K562 (cell line): Measurements from ENCODE around the gene ARHGAP9. TPM values are rescaled to one million over a fixed set of nuclear protein-coding genes. Genes with fewer than 3 reads are reported as not detected.
A peak's percentile ranks its signal among the peaks of the same experiment; 100 is the strongest.

ENCODE experiments used
- ATAC-seq: fragments of 200-7000 bp; cut with Tn5 transposase; 3 replicates; pipeline ENCODE4 v1.9.1; 2020; ENCODE audit warnings: moderate library complexity
- BruUV-seq: library from RNA; stranded (reverse); fragments of 400-500 nt; replicated peaks from 2 replicates; lab custom pipeline; 2021; lab: Mats Ljungman, UMichigan
- CTCF ChIA-PET: fragments of 300-600 bp; formaldehyde crosslinking; extraction: SDS; loops from one replicate; lab custom pipeline; 2021; ENCODE audit warnings: low intra/inter-chr PET ratio; lab: Yijun Ruan, JAX
- POLR2A ChIA-PET: fragments of 300-600, 350-650 bp; sonication (Branson Sonifier 250); formaldehyde crosslinking; extraction: SDS; loops from one replicate; lab custom pipeline; 2021; ENCODE audit warnings: antibody characterized with exemption, inconsistent platforms; lab: Yijun Ruan, JAX
- DNase-seq, 4 experiments: peaks; one replicate each; pipeline versions ENCODE4 v3.0.0 to v3.0.0-alpha.2; 2011 to 2018; ENCODE audit warnings: low spot score in 3 of 4, mixed read lengths in 3 of 4; ENCODE audit errors: extremely low read depth in 1 of 4
- FAIRE-seq: peaks from 2 replicates; lab custom pipeline; 2011; peaks lifted over from hg19 to GRCh38; lab: Jason Lieb, UNC
- H2AFZ ChIP-seq: 2 replicates; pipeline ENCODE4 v1.6.0; 2011; ENCODE audit warnings: low read depth, low read length, control low read depth, inconsistent platforms
- H3K27ac ChIP-seq: fragments of 200-600 bp; 3 replicates; pipeline ENCODE4 v1.8.0; 2011; ENCODE audit warnings: low read depth, mild to moderate bottlenecking, control low read depth, inconsistent platforms, low read length, moderate library complexity, mixed read lengths; ENCODE audit errors: extremely low read depth
- H3K27me3 ChIP-seq, 2 experiments: fragments of 300-600 bp in 1 of 2; 2 replicates in 1 of 2; 3 replicates in 1 of 2; pipeline versions ENCODE4 v1.6.0 to v1.8.0; 2011; ENCODE audit warnings: inconsistent platforms in 2 of 2, low read length in 2 of 2, mild to moderate bottlenecking in 1 of 2, mixed read lengths in 1 of 2, moderate library complexity in 1 of 2; ENCODE audit not compliant: control insufficient read depth in 2 of 2, insufficient read depth in 2 of 2
- H3K36me3 ChIP-seq: fragments of 300-600 bp; 3 replicates; pipeline ENCODE4 v1.8.0; 2011; ENCODE audit warnings: mild to moderate bottlenecking, low read length, inconsistent platforms; ENCODE audit not compliant: control insufficient read depth, insufficient read depth
- H3K4me1 ChIP-seq, 2 experiments: fragments of 200-600 bp in 1 of 2; replicated peaks in 1 of 2; 2 replicates in 1 of 2; 3 replicates in 1 of 2; pipeline versions ENCODE4 v1.5.1 to v1.8.0; 2011; ENCODE audit warnings: inconsistent platforms in 2 of 2, low read length in 2 of 2, mild to moderate bottlenecking in 1 of 2, mixed read lengths in 1 of 2, moderate library complexity in 1 of 2; ENCODE audit not compliant: control insufficient read depth in 2 of 2, insufficient read depth in 2 of 2
- H3K4me2 ChIP-seq: 2 replicates; pipeline ENCODE4 v1.6.1; 2011; ENCODE audit warnings: low read length, control low read depth, inconsistent platforms, mixed read lengths; ENCODE audit not compliant: insufficient read depth
- H3K4me3 ChIP-seq: fragments of 200-600 bp; sonication (generic), shearing (Covaris generic); 2 replicates; pipeline ENCODE4 v1.5.1; 2016; ENCODE audit warnings: control low read depth, inconsistent platforms
- H3K79me2 ChIP-seq: fragments of 200-600 bp; 3 replicates; pipeline ENCODE4 v1.8.0; 2011; ENCODE audit warnings: low read length, inconsistent platforms; ENCODE audit not compliant: control insufficient read depth, insufficient read depth
- H3K9ac ChIP-seq, 2 experiments: 2 replicates each; pipeline versions ENCODE4 v1.6.0 to v1.6.1; 2011; ENCODE audit warnings: low read depth in 2 of 2, low read length in 2 of 2, control low read depth in 1 of 2, inconsistent platforms in 1 of 2, mild to moderate bottlenecking in 1 of 2, mixed read lengths in 1 of 2; ENCODE audit not compliant: insufficient read depth in 1 of 2
- H3K9me1 ChIP-seq: one replicate; pipeline ENCODE4 v1.6.0; 2011; ENCODE audit warnings: inconsistent platforms, mild to moderate bottlenecking, low read length, moderate library complexity; ENCODE audit not compliant: control insufficient read depth, insufficient read depth
- H3K9me3 ChIP-seq: replicated peaks from 2 replicates; pipeline ENCODE4 v1.5.1; 2011; ENCODE audit warnings: low read depth, low read length, inconsistent platforms; ENCODE audit not compliant: control insufficient read depth, insufficient read depth
- H4K20me1 ChIP-seq: replicated peaks from 2 replicates; pipeline ENCODE4 v1.6.1; 2011; ENCODE audit warnings: low read length, inconsistent platforms, mixed read lengths; ENCODE audit not compliant: control insufficient read depth, insufficient read depth
- HDAC1 ChIP-seq, 2 experiments: fragments of 450-650 bp; IDR thresholded peaks; 2 replicates each; pipeline ENCODE4 v1.6.1; 2016 to 2017; ENCODE audit warnings: inconsistent platforms in 1 of 2, mild to moderate bottlenecking in 1 of 2, moderate library complexity in 1 of 2
- HSF4 ChIP-seq: fragments of 250-450 bp; sonication (Bioruptor Pico); IDR thresholded peaks from 2 replicates; pipeline ENCODE4 v2.1.2; 2022; ENCODE audit warnings: mild to moderate bottlenecking, moderate library complexity, borderline replicate concordance
- MAFF ChIP-seq: IDR thresholded peaks from 2 replicates; pipeline ENCODE4 v1.6.1; 2012; ENCODE audit warnings: low read length, improper control_type of control experiment
- POLR2AphosphoS2 ChIP-seq: IDR thresholded peaks from 2 replicates; pipeline ENCODE4 v1.6.1; 2012; ENCODE audit warnings: low read length, improper control_type of control experiment
- RNF219 ChIP-seq: fragments of 250-450 bp; sonication (Bioruptor Pico); IDR thresholded peaks from 2 replicates; pipeline ENCODE4 v1.5.0; 2022; ENCODE audit warnings: mild to moderate bottlenecking
- U2AF1 ChIP-seq: fragments of 200-400 bp; formaldehyde crosslinking; optimal IDR thresholded peaks from 2 replicates; pipeline ENCODE3; 2017; ENCODE audit warnings: mild to moderate bottlenecking, low read depth, low read length, moderate library complexity
- ZNF23 ChIP-seq: fragments of 250-450 bp; sonication (Bioruptor Pico); IDR thresholded peaks from 2 replicates; pipeline ENCODE4 v1.4.0; 2020; ENCODE audit warnings: mild to moderate bottlenecking
- ZNF253 ChIP-seq: fragments of 250-450 bp; sonication (Bioruptor Pico); conservative IDR thresholded peaks from 2 replicates; pipeline ENCODE4 v1.6.1; 2021; ENCODE audit warnings: mild to moderate bottlenecking
- ZNF699 ChIP-seq: fragments of 250-450 bp; sonication (Bioruptor Pico); IDR thresholded peaks from 2 replicates; pipeline ENCODE4 v1.8.0; 2021; ENCODE audit warnings: mild to moderate bottlenecking, moderate library complexity; ENCODE audit not compliant: insufficient replicate concordance
- in situ Hi-C: fragments of 300-500 bp; cut with MboI; formaldehyde crosslinking; loops from 4 replicates; pipeline ENCODE4 v1.15.0; 2018; ENCODE audit warnings: inconsistent platforms, mixed read lengths
- intact Hi-C: fragments of 100-400 bp; cut with micrococcal nuclease; formaldehyde crosslinking; loops from 2 replicates; pipeline ENCODE4 v1.14.2; 2022
- polyA plus RNA-seq, 8 experiments: library from polyadenylated mRNA; depleted of rRNA in 4 of 8; stranded (reverse) in 5 of 8; unstranded in 3 of 8; fragments of >200 nt; fragmentation: Nextera tagmentation in 2 of 8; fragmentation: Illumina TruSeq in 1 of 8; extraction: Ambion mirVana in 2 of 8; extraction: Trizol in 1 of 8; gene quantifications; 2 replicates each; pipeline versions ENCODE4 v1.2.1 to v1.2.3, GENCODE V29; 2011 to 2014; ENCODE audit warnings: inconsistent platforms in 1 of 8, missing spikeins in 1 of 8
- total RNA-seq, 7 experiments: library from RNA; depleted of rRNA in 6 of 7; stranded (reverse); fragments of >200 nt in 6 of 7; fragmentation: Illumina TruSeq in 2 of 7; extraction: Trizol in 2 of 7; gene quantifications; 2 replicates each; pipeline versions ENCODE4 v1.2.1 to v1.2.3, GENCODE V29; 2011 to 2021; ENCODE audit warnings: low replicate concordance in 1 of 7

ARHGAP9 gene
- total and polyA plus RNA-seq, 9 of the 15 experiments (the other 6 are each of a cell fraction or from before 2014, with no cell fraction given): 1.5 to 10.2 (median 5.1) TPM

- no peak for DNase-seq
- intact Hi-C loops: no loop called here
- H3K27me3 ChIP-seq: no peaks in the 10 kb centered on the region
- H2AFZ ChIP-seq: no peak overlapping the region
- ChIA-PET CTCF (no interaction called here), POLR2A (interaction anchor here (0.6 to 1.8 kb wide), 11 partner anchors 8 to 270 kb away, joined by 3 to 9 read pairs (median 4); partner anchors contain the start of gene DDIT3)
- 0 out of 2 replicates have a peak, but pooled peaks cover 6% of the 10 kb centered on the region for H4K20me1 ChIP-seq
- FAIRE-seq: no peak
- no peak overlapping the region for H3K9ac ChIP-seq
- H3K79me2 ChIP-seq: peaks cover 9% of the 10 kb centered on the region; the same call in 1 of the 3 replicates
- H3K36me3 ChIP-seq: peaks cover 68% of the 10 kb centered on the region
- no peak overlapping the region for H3K4me2 ChIP-seq
- TF ChIP-seq HSF4 (CRISPR knock-in tag) (no peak), ZNF23 (CRISPR knock-in tag) (no peak), HDAC1 (IDR thresholded peaks at IDR 0.05) (no peak), POLR2AphosphoS2 (peak; percentile 67; the same call in 1 of the 2 replicates), RNF219 (peak; percentile 4; the same call in 1 of the 2 replicates), MAFF (no peak), ZNF699 (CRISPR knock-in tag) (no peak), U2AF1 (no peak), ZNF253 (no peak)
- no peak overlapping the region for H3K4me3 ChIP-seq
- peak; percentile 12 for ATAC-seq
- in situ Hi-C loops: no loop called here
- H3K9me1 ChIP-seq: peaks cover 6% of the 10 kb centered on the region
- 0 out of 2 replicates have a peak, but pooled peaks cover 3% of the 10 kb centered on the region for H3K9me3 ChIP-seq
- BruUV-seq: no TSS peak
- no peak overlapping the region for H3K27ac ChIP-seq
- no peaks in the 10 kb centered on the region for H3K4me1 ChIP-seq
These were observed 17.2 kb upstream of the ARHGAP9 start for GRCh38 chr12:57496822-57497221.
